Vagina (tissue), 2 donors: ENCODE measurements around the gene STRN4. TPM values are rescaled to one million over a fixed set of nuclear protein-coding genes. Genes with fewer than 3 reads are reported as not detected.

Source experiments
- DNase-seq, 2 donors: peaks; one replicate each; pipeline ENCODE4 v3.0.0-alpha.2; 2017; ENCODE audit errors: extremely low spot score in 2 of 2
- H3K27ac ChIP-seq: fragments of 200-600 bp; sonication (generic); one replicate; pipeline ENCODE4 v1.5.1; 2019
- H3K27me3 ChIP-seq: fragments of 200-600 bp; sonication (generic); one replicate; pipeline ENCODE4 v1.5.1; 2019
- H3K36me3 ChIP-seq, 2 donors: fragments of 200-600 bp; sonication (generic); one replicate each; pipeline ENCODE4 v1.5.1; 2017 to 2019
- H3K4me1 ChIP-seq: fragments of 200-600 bp; sonication (generic); one replicate; pipeline ENCODE4 v1.5.1; 2019
- H3K4me3 ChIP-seq, 2 donors: fragments of 200-600 bp; sonication (generic); 1 replicate in 1 of 2; 2 replicates in 1 of 2; pipeline ENCODE4 v1.5.1; 2016 to 2019
- H3K9me3 ChIP-seq: fragments of 200-600 bp; sonication (generic); one replicate; pipeline ENCODE4 v1.5.1; 2019
- POLR2A ChIP-seq, 2 donors: fragments of 450-650 bp; IDR thresholded peaks; one replicate each; pipeline ENCODE4 v1.6.1; 2017; ENCODE audit warnings: antibody characterized with exemption in 2 of 2, mild to moderate bottlenecking in 2 of 2, moderate library complexity in 2 of 2
- POLR2AphosphoS5 ChIP-seq, 2 donors: sonication (generic); formaldehyde crosslinking; IDR thresholded peaks; one replicate each; pipeline ENCODE4 v1.9.0; 2017; ENCODE audit warnings: antibody characterized with exemption in 2 of 2, mild to moderate bottlenecking in 2 of 2, low read depth in 1 of 2; ENCODE audit not compliant: insufficient read depth in 1 of 2
- intact Hi-C: fragments of 100-400 bp; cut with DNase I; formaldehyde crosslinking; loops from one replicate; pipeline ENCODE4 v1.15.1; 2023
- total RNA-seq: library from RNA; depleted of rRNA; stranded (reverse); fragments of >200 nt; gene quantifications from one replicate; pipeline ENCODE4 v1.2.3, GENCODE V29; 2016
- TF ChIP-seq, protein P1 (sequence below), 3 experiments: fragments of 450-650 bp in 2 of 3; fragments of 200-600 bp in 1 of 3; sonication (generic) in 1 of 3; IDR thresholded peaks; one replicate each; pipeline ENCODE4 v1.5.1; 2017 to 2019; ENCODE audit warnings: antibody characterized with exemption in 3 of 3, mild to moderate bottlenecking in 2 of 3, moderate library complexity in 2 of 3

The STRN4 gene
- total RNA-seq, 1 donor from 2014 or later, result 85.0 TPM

DNA sequence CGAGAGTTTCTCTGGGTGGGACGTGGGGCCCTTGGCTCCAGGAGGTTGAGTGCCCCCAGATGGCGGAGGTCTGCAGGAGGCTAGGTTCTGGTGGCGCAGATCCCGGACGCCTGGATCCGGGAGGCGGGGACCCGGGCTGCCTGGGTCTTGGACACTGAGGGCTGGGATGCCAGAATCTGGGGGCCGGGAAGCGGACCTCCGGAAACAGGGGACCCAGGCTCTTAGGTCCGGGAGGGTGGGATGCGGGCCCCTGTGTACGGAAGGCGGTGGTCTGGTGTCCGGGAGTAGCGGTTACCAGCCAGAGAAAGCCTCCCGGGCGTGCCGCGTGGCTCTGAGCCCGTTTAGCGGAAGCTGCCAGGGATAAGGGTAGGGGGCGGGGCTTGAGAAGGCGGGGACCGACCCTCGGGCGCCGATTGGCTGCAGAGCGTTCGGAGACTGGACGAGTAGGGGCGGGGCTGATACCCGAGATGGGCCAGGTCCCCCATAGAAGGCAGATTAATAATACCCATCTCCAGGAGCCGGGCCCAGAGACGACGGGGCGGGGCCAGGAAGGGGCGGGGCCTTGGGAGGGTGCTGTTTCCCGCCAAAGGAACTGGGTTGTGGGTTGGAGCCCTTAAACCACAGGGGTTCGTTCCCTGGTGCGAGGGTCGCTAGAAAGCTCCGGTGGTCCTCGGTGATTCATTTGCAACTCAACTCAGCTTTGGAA, 42.2 kb upstream of the STRN4 start, which contains the start of gene SLC1A5:
Gene SLC1A5, minus strand, starts transcription at position 333 of the 706 bp plus-strand sequence. CDS start 629 bp downstream, outside the sequence.
- TF ChIP-seq POLR2AphosphoS5 (IDR thresholded peaks at IDR 0.05; ENCODE audit: insufficient read depth in 1 of 2, low read depth in 1 of 2) (peak; percentile 90 to 99), POLR2A (IDR thresholded peaks at IDR 0.05) (peak; percentile 5 to 99)
- TF ChIP-seq, protein P1, sequence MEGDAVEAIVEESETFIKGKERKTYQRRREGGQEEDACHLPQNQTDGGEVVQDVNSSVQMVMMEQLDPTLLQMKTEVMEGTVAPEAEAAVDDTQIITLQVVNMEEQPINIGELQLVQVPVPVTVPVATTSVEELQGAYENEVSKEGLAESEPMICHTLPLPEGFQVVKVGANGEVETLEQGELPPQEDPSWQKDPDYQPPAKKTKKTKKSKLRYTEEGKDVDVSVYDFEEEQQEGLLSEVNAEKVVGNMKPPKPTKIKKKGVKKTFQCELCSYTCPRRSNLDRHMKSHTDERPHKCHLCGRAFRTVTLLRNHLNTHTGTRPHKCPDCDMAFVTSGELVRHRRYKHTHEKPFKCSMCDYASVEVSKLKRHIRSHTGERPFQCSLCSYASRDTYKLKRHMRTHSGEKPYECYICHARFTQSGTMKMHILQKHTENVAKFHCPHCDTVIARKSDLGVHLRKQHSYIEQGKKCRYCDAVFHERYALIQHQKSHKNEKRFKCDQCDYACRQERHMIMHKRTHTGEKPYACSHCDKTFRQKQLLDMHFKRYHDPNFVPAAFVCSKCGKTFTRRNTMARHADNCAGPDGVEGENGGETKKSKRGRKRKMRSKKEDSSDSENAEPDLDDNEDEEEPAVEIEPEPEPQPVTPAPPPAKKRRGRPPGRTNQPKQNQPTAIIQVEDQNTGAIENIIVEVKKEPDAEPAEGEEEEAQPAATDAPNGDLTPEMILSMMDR (IDR thresholded peaks at IDR 0.05), result no peak
- peaks cover 0 to 7% of the 10 kb centered on the region in 2 donors for H3K36me3 ChIP-seq
- peak within 1 kb of the TSS; percentile 86 to 97 for H3K4me3 ChIP-seq
- no peaks in the 10 kb centered on the region for H3K9me3 ChIP-seq
- H3K27ac ChIP-seq, result peak within 1 kb of the TSS; percentile 93
- H3K27me3 ChIP-seq, result no peaks in the 10 kb centered on the region
- intact Hi-C loops, result no loop called here
- peak in 1 of 2 donors; percentile 98 for DNase-seq
- H3K4me1 ChIP-seq, result peaks cover 35% of the 10 kb centered on the region

- TF ChIP-seq POLR2A (IDR thresholded peaks at IDR 0.05), result no peak
- no peak for TF ChIP-seq POLR2AphosphoS5 (IDR thresholded peaks at IDR 0.05; ENCODE audit: insufficient read depth in 1 of 2, low read depth in 1 of 2)
- TF ChIP-seq, protein P1 (IDR thresholded peaks at IDR 0.05), result no peak
- Histone ChIP-seq H3K27me3 (no peaks in the 10 kb centered on the region), H3K36me3 (peaks cover 0 to 13% of the 10 kb centered on the region in 2 donors), H3K4me3 (peak overlapping the region; percentile 86 to 97), H3K9me3 (no peaks in the 10 kb centered on the region), H3K27ac (peak overlapping the region; percentile 93), H3K4me1 (peaks cover 44% of the 10 kb centered on the region)
- intact Hi-C loops, result no loop called here
- no peak for DNase-seq
Measured at GRCh38 chr19:46787331-46788261, 41.3 kb upstream of the STRN4 start.

GRCh38 chr19:46787040-46787330, 40.7 kb upstream of the STRN4 start:
- H3K27ac ChIP-seq, result peak overlapping the region; percentile 93
- peaks cover 0 to 19% of the 10 kb centered on the region in 2 donors for H3K36me3 ChIP-seq
- H3K9me3 ChIP-seq, result no peaks in the 10 kb centered on the region
- H3K27me3 ChIP-seq, result no peaks in the 10 kb centered on the region
- peak overlapping the region; percentile 86 to 97 for H3K4me3 ChIP-seq
- TF ChIP-seq, protein P1 (IDR thresholded peaks at IDR 0.05), result no peak
- TF ChIP-seq POLR2AphosphoS5 (IDR thresholded peaks at IDR 0.05; ENCODE audit: insufficient read depth in 1 of 2, low read depth in 1 of 2), result no peak
- TF ChIP-seq POLR2A (IDR thresholded peaks at IDR 0.05), result no peak
- intact Hi-C loops, result no loop called here
- no peak for DNase-seq
- H3K4me1 ChIP-seq, result peaks cover 48% of the 10 kb centered on the region

GRCh38 chr19:46786236-46787039, 40.2 kb upstream of the STRN4 start:
- TF ChIP-seq, protein P1 (IDR thresholded peaks at IDR 0.05), result no peak
- TF ChIP-seq POLR2AphosphoS5 (IDR thresholded peaks at IDR 0.05; ENCODE audit: insufficient read depth in 1 of 2, low read depth in 1 of 2), result peak; percentile 73 to 85
- Histone ChIP-seq H3K36me3 (peaks cover 0 to 24% of the 10 kb centered on the region in 2 donors), H3K4me3 (peak overlapping the region; percentile 86 to 97), H3K27ac (peak overlapping the region; percentile 93), H3K27me3 (no peaks in the 10 kb centered on the region), H3K4me1 (peaks cover 52% of the 10 kb centered on the region), H3K9me3 (no peaks in the 10 kb centered on the region)
- intact Hi-C loops, result no loop called here
- peak in 1 of 2 donors; percentile 96 for DNase-seq
